ENCODE data around the gene C11orf68. TPM values are rescaled to one million over a fixed set of nuclear protein-coding genes. Genes with fewer than 3 reads are reported as not detected.

The C11orf68 gene
- total and polyA plus RNA-seq, 9 of the 15 experiments (the other 6 are each of a cell fraction or from before 2014, with no cell fraction given), result 3.6 to 35.9 (median 12.8) TPM

GRCh38 chr11:65870307-65870658, 48.6 kb downstream of the C11orf68 start:
- ATAC-seq (no peak), DNase-seq (ENCODE audit: extremely low read depth in 1 of 4, low spot score in 3 of 4) (no peak), FAIRE-seq (no peak)
- Histone ChIP-seq H4K20me1 (replicated peaks; ENCODE audit: control insufficient read depth, insufficient read depth, low read length) (no peaks in the 10 kb centered on the region), H3K4me1 (replicated peaks in 1 of 2; ENCODE audit: control insufficient read depth in 2 of 2, insufficient read depth in 2 of 2, low read length in 2 of 2) (peaks cover 23 to 67% of the 10 kb centered on the region in 2 experiments), H3K9me3 (replicated peaks; ENCODE audit: control insufficient read depth, insufficient read depth, low read depth, low read length) (no peaks in the 10 kb centered on the region), H3K4me2 (ENCODE audit: insufficient read depth, low read length) (no peak overlapping the region), H3K36me3 (ENCODE audit: control insufficient read depth, insufficient read depth, low read length) (peaks cover 29% of the 10 kb centered on the region; the same call in 2 of the 3 replicates), H3K9me1 (ENCODE audit: control insufficient read depth, insufficient read depth, low read length) (no peaks in the 10 kb centered on the region), H3K27ac (ENCODE audit: extremely low read depth, low read depth, low read length) (no peak overlapping the region; the same call in 2 of the 3 replicates), H3K79me2 (ENCODE audit: control insufficient read depth, insufficient read depth, low read length) (no peaks in the 10 kb centered on the region), H3K4me3 (no peak overlapping the region), H3K27me3 (ENCODE audit: control insufficient read depth in 2 of 2, insufficient read depth in 2 of 2, low read length in 2 of 2) (no peaks in the 10 kb centered on the region), H3K9ac (ENCODE audit: insufficient read depth in 1 of 2, low read depth in 2 of 2, low read length in 2 of 2) (peak overlapping the region in 1 of 2 experiments; percentile 81; a peak in 2 of 4 replicates), H2AFZ (ENCODE audit: low read depth, low read length) (no peak overlapping the region)
- WGBS (ENCODE audit: insufficient coverage, low coverage, missing lambda C conversion rate), result 65% methylated on average over 10 of the region's 11 CpGs
- ChIA-PET CTCF (ENCODE audit: low intra/inter-chr PET ratio) (no interaction called here), POLR2A (interaction anchor here (0.8 to 8.2 kb wide), 6 partner anchors 11 to 43 kb away, joined by 3 to 151 read pairs (median 8); partner anchors contain the start of genes CCDC85B, CFL1, CTSW and FIBP)
- intact Hi-C loops (cut with micrococcal nuclease), result no loop called here
- in situ Hi-C loops (cut with MboI), result no loop called here
- no TSS peak for BruUV-seq (replicated peaks)
- 0 out of 2 replicates have a peak, but pooled peaks have one; percentile 6 for TF ChIP-seq NR2C1 (IDR thresholded peaks at IDR 0.05)
- TF ChIP-seq NR2C1 (tag; IDR thresholded peaks at IDR 0.05), result no peak
- peak; percentile 53 for TF ChIP-seq POLR2G (IDR thresholded peaks at IDR 0.05; ENCODE audit: low read depth, low read length)
- no peak for TF ChIP-seq CLOCK (CRISPR knock-in tag; IDR thresholded peaks at IDR 0.05; ENCODE audit: borderline replicate concordance)
- no peak for TF ChIP-seq HNRNPK (IDR thresholded peaks at IDR 0.05; ENCODE audit: low read depth, low read length, poor library complexity, severe bottlenecking)
- no peak for TF ChIP-seq HLTF (IDR thresholded peaks at IDR 0.05)
- no peak for TF ChIP-seq ZNF511 (CRISPR knock-in tag; IDR thresholded peaks at IDR 0.05)
- no peak for TF ChIP-seq NFATC3 (IDR thresholded peaks at IDR 0.05)
- no peak for TF ChIP-seq ATF4 (CRISPR knock-in tag; IDR thresholded peaks at IDR 0.05)
- no peak for TF ChIP-seq PKNOX1 (IDR thresholded peaks at IDR 0.05)
- TF ChIP-seq RBM39 (optimal IDR thresholded peaks at IDR 0.05; ENCODE audit: low read depth, low read length), result no peak
- TF ChIP-seq ZNF584 (CRISPR knock-in tag; IDR thresholded peaks at IDR 0.05; ENCODE audit: low read depth), result no peak
- TF ChIP-seq TFE3 (CRISPR knock-in tag; IDR thresholded peaks at IDR 0.05), result no peak
- no peak for TF ChIP-seq ZC3H4 (CRISPR knock-in tag; IDR thresholded peaks at IDR 0.05; ENCODE audit: borderline replicate concordance)
- no peak for TF ChIP-seq C11orf30 (IDR thresholded peaks at IDR 0.05; ENCODE audit: low read depth)
- TF ChIP-seq CEBPB (tag; IDR thresholded peaks at IDR 0.05), result no peak
- TF ChIP-seq LEF1 (IDR thresholded peaks at IDR 0.05), result no peak
- no peak for TF ChIP-seq NFE2 (IDR thresholded peaks at IDR 0.05; ENCODE audit: low read depth)
